IMR-90 (cell line): ENCODE results near the gene BTG2. TPM values are rescaled to one million over a fixed set of nuclear protein-coding genes. Genes with fewer than 3 reads are reported as not detected.

Source experiments
- ATAC-seq: fragments of 200-7000 bp; cut with Tn5 transposase; 2 replicates; pipeline ENCODE4 v1.9.1; 2020; ENCODE audit warnings: low read depth, mild to moderate bottlenecking, moderate library complexity
- BruUV-seq: library from RNA; stranded (reverse); fragments of 400-500 nt; replicated peaks from 2 replicates; lab custom pipeline; 2021; lab: Mats Ljungman, UMichigan
- CTCF ChIA-PET: fragments of 300-600 bp; formaldehyde crosslinking; extraction: SDS; loops from one replicate; lab custom pipeline; 2021; ENCODE audit warnings: antibody characterized with exemption; lab: Yijun Ruan, JAX
- POLR2A ChIA-PET: fragments of 300-600 bp; sonication (Branson Sonifier 250); formaldehyde crosslinking; loops from one replicate; lab custom pipeline; 2022; ENCODE audit warnings: antibody characterized with exemption; ENCODE audit not compliant: unreplicated experiment; lab: Charles Lee
- DNase-seq: peaks from one replicate; pipeline ENCODE4 v3.0.0; 2013
- H2AFZ ChIP-seq: replicated peaks from 2 replicates; pipeline ENCODE3; 2013; ENCODE audit warnings: low read length, mild to moderate bottlenecking; ENCODE audit not compliant: poor library complexity
- H2AK5ac ChIP-seq: 2 replicates; pipeline ENCODE4 v1.6.1; 2013; ENCODE audit warnings: low read depth, low read length, inconsistent platforms
- H2AK9ac ChIP-seq: replicated peaks from 2 replicates; pipeline ENCODE3; 2013; ENCODE audit warnings: mild to moderate bottlenecking, low read depth, low read length, moderate library complexity; ENCODE audit not compliant: poor library complexity
- H2BK120ac ChIP-seq: 2 replicates; pipeline ENCODE4 v1.6.1; 2013; ENCODE audit warnings: low read depth, low read length, inconsistent platforms
- H2BK15ac ChIP-seq: 3 replicates; pipeline ENCODE4 v1.6.1; 2013; ENCODE audit warnings: low read depth, low read length, inconsistent platforms
- H2BK20ac ChIP-seq: 2 replicates; pipeline ENCODE4 v1.6.1; 2013; ENCODE audit warnings: low read depth, mild to moderate bottlenecking, inconsistent platforms, low read length, moderate library complexity
- H2BK5ac ChIP-seq: 2 replicates; pipeline ENCODE4 v1.6.1; 2013; ENCODE audit warnings: mild to moderate bottlenecking, low read depth, low read length, inconsistent platforms; ENCODE audit not compliant: poor library complexity, severe bottlenecking
- H3K14ac ChIP-seq: replicated peaks from 2 replicates; pipeline ENCODE4 v1.6.1; 2013; ENCODE audit warnings: low read depth, low read length, inconsistent platforms
- H3K18ac ChIP-seq: 2 replicates; pipeline ENCODE4 v1.6.1; 2013; ENCODE audit warnings: low read depth, low read length, control low read depth
- H3K23ac ChIP-seq: 2 replicates; pipeline ENCODE4 v1.6.1; 2013; ENCODE audit warnings: low read depth, low read length, inconsistent platforms
- H3K27ac ChIP-seq: 2 replicates; pipeline ENCODE4 v1.5.1; 2013; ENCODE audit warnings: mild to moderate bottlenecking, control low read depth, low read length; ENCODE audit not compliant: insufficient read depth
- H3K27me3 ChIP-seq: 2 replicates; pipeline ENCODE4 v1.6.1; 2013; ENCODE audit warnings: low read length; ENCODE audit not compliant: control insufficient read depth, insufficient read depth
- H3K36me3 ChIP-seq: 2 replicates; pipeline ENCODE4 v1.6.1; 2013; ENCODE audit warnings: low read length, mixed read lengths; ENCODE audit not compliant: control insufficient read depth, insufficient read depth
- H3K4ac ChIP-seq: 2 replicates; pipeline ENCODE4 v1.6.1; 2013; ENCODE audit warnings: low read depth, low read length, inconsistent platforms
- H3K4me1 ChIP-seq: 2 replicates; pipeline ENCODE4 v1.6.1; 2013; ENCODE audit warnings: low read length, mixed read lengths; ENCODE audit not compliant: control insufficient read depth, insufficient read depth
- H3K4me2 ChIP-seq: 2 replicates; pipeline ENCODE4 v1.6.1; 2013; ENCODE audit warnings: low read depth, mild to moderate bottlenecking, control low read depth, low read length, moderate library complexity
- H3K4me3 ChIP-seq: 2 replicates; pipeline ENCODE4 v1.5.1; 2013; ENCODE audit warnings: low read depth, mild to moderate bottlenecking, control low read depth, low read length, moderate library complexity; ENCODE audit not compliant: insufficient read depth
- H3K56ac ChIP-seq: 2 replicates; pipeline ENCODE4 v1.6.1; 2013; ENCODE audit warnings: low read length, inconsistent platforms; ENCODE audit not compliant: insufficient read depth; ENCODE audit errors: extremely low read depth
- H3K79me1 ChIP-seq, 2 experiments: 2 replicates each; pipeline ENCODE4 v1.6.1; 2013; ENCODE audit warnings: low read length in 2 of 2, inconsistent platforms in 1 of 2, low read depth in 1 of 2
- H3K9ac ChIP-seq: 2 replicates; pipeline ENCODE4 v1.6.1; 2013; ENCODE audit warnings: low read depth, low read length, control low read depth
- H3K9me1 ChIP-seq: 2 replicates; pipeline ENCODE4 v1.6.1; 2013; ENCODE audit warnings: low read length, inconsistent platforms; ENCODE audit not compliant: insufficient read depth
- H3K9me3 ChIP-seq: 2 replicates; pipeline ENCODE4 v1.6.1; 2013; ENCODE audit warnings: low read length; ENCODE audit not compliant: control insufficient read depth, insufficient read depth
- H4K20me1 ChIP-seq: 2 replicates; pipeline ENCODE4 v1.6.1; 2013; ENCODE audit warnings: low read length, inconsistent platforms; ENCODE audit not compliant: insufficient read depth
- H4K5ac ChIP-seq: 2 replicates; pipeline ENCODE4 v1.6.1; 2013; ENCODE audit warnings: mild to moderate bottlenecking, low read depth, low read length, control low read depth
- H4K8ac ChIP-seq, 2 experiments: 2 replicates each; pipeline ENCODE4 v1.6.1; 2013; ENCODE audit warnings: low read depth in 2 of 2, low read length in 2 of 2, control low read depth in 1 of 2, inconsistent platforms in 1 of 2
- H4K91ac ChIP-seq: 2 replicates; pipeline ENCODE4 v1.6.1; 2013; ENCODE audit warnings: low read depth, low read length, inconsistent platforms; ENCODE audit not compliant: insufficient read depth
- BHLHE40 ChIP-seq: fragments of 150-350 bp; IDR thresholded peaks from 2 replicates; pipeline ENCODE4 v1.6.1; 2016; ENCODE audit warnings: mild to moderate bottlenecking, low read depth, low read length
- CEBPB ChIP-seq: IDR thresholded peaks from 2 replicates; pipeline ENCODE4 v1.6.1; 2012; ENCODE audit warnings: low read depth, low read length, improper control_type of control experiment
- CHD1 ChIP-seq: IDR thresholded peaks from 2 replicates; pipeline ENCODE4 v1.6.1; 2012; ENCODE audit warnings: low read depth, low read length, improper control_type of control experiment
- ELK1 ChIP-seq: fragments of 150-350 bp; IDR thresholded peaks from 2 replicates; pipeline ENCODE4 v1.6.1; 2016; ENCODE audit warnings: low read depth, mild to moderate bottlenecking, low read length, moderate library complexity, borderline replicate concordance
- FOS ChIP-seq: fragments of 150-350 bp; IDR thresholded peaks from 2 replicates; pipeline ENCODE4 v1.6.1; 2016; ENCODE audit warnings: low read depth, low read length
- MAFK ChIP-seq: IDR thresholded peaks from 2 replicates; pipeline ENCODE4 v1.6.1; 2012; ENCODE audit warnings: low read depth, low read length, improper control_type of control experiment
- MAZ ChIP-seq: IDR thresholded peaks from 2 replicates; pipeline ENCODE4 v1.6.1; 2012; ENCODE audit warnings: low read depth, mild to moderate bottlenecking, low read length, improper control_type of control experiment, moderate library complexity, borderline replicate concordance
- MXI1 ChIP-seq: IDR thresholded peaks from 2 replicates; pipeline ENCODE4 v1.6.1; 2012; ENCODE audit warnings: low read depth, mild to moderate bottlenecking, low read length, moderate library complexity, borderline replicate concordance
- NFE2L2 ChIP-seq: fragments of 150-350 bp; IDR thresholded peaks from 2 replicates; pipeline ENCODE4 v1.6.1; 2016; ENCODE audit warnings: low read depth, mild to moderate bottlenecking, low read length
- POLR2A ChIP-seq: IDR thresholded peaks from 2 replicates; pipeline ENCODE4 v1.6.1; 2012; ENCODE audit warnings: mild to moderate bottlenecking, low read depth, low read length
- RAD21 ChIP-seq: IDR thresholded peaks from 2 replicates; pipeline ENCODE4 v1.6.1; 2012; ENCODE audit warnings: low read length, improper control_type of control experiment
- RCOR1 ChIP-seq: IDR thresholded peaks from 2 replicates; pipeline ENCODE4 v1.6.1; 2012; ENCODE audit warnings: mild to moderate bottlenecking, low read length, improper control_type of control experiment; ENCODE audit not compliant: insufficient replicate concordance
- RFX5 ChIP-seq: IDR thresholded peaks from 2 replicates; pipeline ENCODE4 v1.8.0; 2012; ENCODE audit warnings: low read depth, mild to moderate bottlenecking, low read length, moderate library complexity
- SMC3 ChIP-seq: fragments of 150-350 bp; IDR thresholded peaks from 2 replicates; pipeline ENCODE4 v1.6.1; 2016; ENCODE audit warnings: low read depth, mild to moderate bottlenecking, antibody characterized with exemption, low read length, moderate library complexity
- USF2 ChIP-seq: fragments of 150-350 bp; IDR thresholded peaks from 2 replicates; pipeline ENCODE4 v1.6.1; 2017; ENCODE audit warnings: mild to moderate bottlenecking, antibody characterized with exemption, low read length, low read depth
- WGBS, 2 experiments: methylation state at CpG; one replicate each; pipeline versions ENCODE4 v1.1.5 to v1.1.7; 2013; ENCODE audit warnings: missing lambda C conversion rate in 2 of 2; ENCODE audit not compliant: insufficient read length in 1 of 2; ENCODE audit errors: extremely low coverage in 2 of 2; 5-methylcytosine and 5-hydroxymethylcytosine counted together
- dilution Hi-C: fragments of 300-500 bp; cut with HindIII; formaldehyde crosslinking; loops from one replicate; pipeline ENCODE4 v1.14.3; 2018; ENCODE audit warnings: low sequenced_read_pairs; ENCODE audit not compliant: unreplicated experiment
- in situ Hi-C: fragments of 300-500 bp; cut with MboI; formaldehyde crosslinking; loops from 3 replicates; pipeline ENCODE4 v1.14.3; 2019; ENCODE audit warnings: low sequenced_read_pairs, inconsistent platforms, mixed read lengths
- intact Hi-C: fragments of 100-400 bp; cut with micrococcal nuclease; formaldehyde crosslinking; loops from 2 replicates; pipeline ENCODE4 v1.10.0; 2022
- polyA plus RNA-seq, 3 experiments: library from polyadenylated mRNA; depleted of rRNA; stranded (reverse); fragments of >200 nt; gene quantifications; 2 replicates each; pipeline ENCODE4 v1.2.3, GENCODE V29; 2012; ENCODE audit warnings: low replicate concordance in 1 of 3
- total RNA-seq: library from RNA; depleted of rRNA; stranded (reverse); fragments of >200 nt; gene quantifications from 2 replicates; pipeline ENCODE4 v1.2.3, GENCODE V29; 2012

BTG2 gene
- total and polyA plus RNA-seq, 2 of the 4 experiments (the other 2 are of a cell fraction), result 8.4 to 18.8 TPM

DNA sequence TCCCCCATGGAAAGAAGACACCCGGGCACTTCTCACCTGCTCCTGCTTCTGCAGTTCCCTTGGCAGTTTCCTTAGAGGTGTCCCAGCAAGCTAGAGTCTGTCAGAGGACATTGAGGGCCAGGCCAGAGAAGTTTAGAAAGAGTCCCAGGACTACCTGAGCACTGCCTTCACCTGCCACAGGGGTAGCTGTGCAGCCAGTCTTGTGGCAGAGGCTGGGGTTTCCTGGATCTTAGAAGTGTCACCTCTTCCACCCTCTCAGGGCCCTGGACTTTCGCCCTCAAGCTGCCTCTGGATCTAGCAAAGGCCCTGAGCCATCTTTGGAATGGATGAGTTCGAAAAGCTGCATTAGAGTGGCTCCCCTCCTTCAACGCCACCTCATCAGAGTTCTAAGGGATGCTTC, 34.9 kb upstream of the BTG2 start:
- Histone ChIP-seq H4K20me1 (no peaks in the 10 kb centered on the region), H3K4me1 (peaks cover 5% of the 10 kb centered on the region; the same call in 1 of the 2 replicates), H4K91ac (no peak overlapping the region), H3K4me2 (no peak overlapping the region), H3K4ac (no peak overlapping the region), H3K36me3 (no peaks in the 10 kb centered on the region), H2BK120ac (no peak overlapping the region), H3K23ac (no peak overlapping the region), H4K8ac (peak overlapping the region; percentile 32 to 92; a peak in 2 of 4 replicates), H3K9me1 (no peaks in the 10 kb centered on the region), H2BK5ac (no peak overlapping the region), H3K79me1 (no peaks in the 10 kb centered on the region), H3K9ac (no peak overlapping the region), H3K18ac (no peak overlapping the region), H3K14ac (no peak overlapping the region), H3K4me3 (no peak overlapping the region), H3K56ac (no peak overlapping the region), H2AFZ (peak overlapping the region; percentile 91), H3K27ac (no peak overlapping the region), H3K9me3 (no peaks in the 10 kb centered on the region), H3K27me3 (no peaks in the 10 kb centered on the region; the same call in 1 of the 2 replicates), H2BK15ac (no peak overlapping the region), H2AK9ac (no peak overlapping the region), H2AK5ac (no peak overlapping the region), H4K5ac (peak overlapping the region; percentile 16; the same call in 1 of the 2 replicates), H2BK20ac (no peak overlapping the region)
- DNase-seq (no peak), ATAC-seq (no peak)
- no CpG with 5 or more reads among the region's 4 CpGs for WGBS, 2 experiments
- in situ Hi-C loops (loop anchor here (5.0 to 10.0 kb wide), 3 partner anchors 67 to 217 kb away; no protein-coding TSS in a partner anchor), intact Hi-C loops (no loop called here), dilution Hi-C loops (no loop called here)
- TF ChIP-seq RFX5 (no peak), BHLHE40 (no peak), FOS (no peak), RAD21 (no peak), CHD1 (no peak), MAFK (no peak), SMC3 (no peak), RCOR1 (no peak), NFE2L2 (no peak), POLR2A (no peak), MXI1 (no peak), ELK1 (no peak), CEBPB (no peak), MAZ (no peak), USF2 (no peak)
- ChIA-PET POLR2A (no interaction called here), CTCF (interaction anchor here (0.6 to 1.5 kb wide), 2 partner anchors 8 to 350 kb away, joined by 4 read pairs; no protein-coding TSS in a partner anchor)
- no TSS peak for BruUV-seq
